Measurements from ENCODE around the gene RPL28.

Gene RPL28

GRCh38 chr19:55370305-55370988, 15.3 kb upstream of the RPL28 start, which contains the start of gene IL11:
TSS of gene IL11 (minus strand) at chr19:55370463. CDS start at chr19:55370310, 153 bp downstream.
- Histone ChIP-seq H2AK5ac (ENCODE audit: low read length) (peak within 1 kb of the TSS; percentile 93), H3K27me3 (ENCODE audit: insufficient read depth, low read length) (no peaks in the 10 kb centered on the region), H3K4ac (ENCODE audit: low read depth, low read length) (peak within 1 kb of the TSS; percentile 71), H2AFZ (ENCODE audit: insufficient read depth, low read length, poor library complexity) (peak within 1 kb of the TSS; percentile 56), H2BK5ac (ENCODE audit: low read depth, low read length, poor library complexity) (peak within 1 kb of the TSS; percentile 94), H3K4me1 (ENCODE audit: control insufficient read depth in 1 of 2, insufficient read depth in 2 of 2, low read length in 2 of 2) (peaks cover 35 to 41% of the 10 kb centered on the region in 2 experiments), H3K27ac (ENCODE audit: low read depth, low read length) (peak within 1 kb of the TSS; percentile 91), H4K12ac (ENCODE audit: low read depth, low read length) (peak within 1 kb of the TSS; percentile 63), H3K4me3 (ENCODE audit: low read depth, low read length) (peak within 1 kb of the TSS; percentile 73), H3K14ac (ENCODE audit: low read length) (peak within 1 kb of the TSS; percentile 92), H3K4me2 (ENCODE audit: low read length) (peak within 1 kb of the TSS; percentile 70), H2BK12ac (ENCODE audit: low read length) (peak within 1 kb of the TSS; percentile 72), H3K9ac (ENCODE audit: low read length) (peak within 1 kb of the TSS; percentile 57), H3K79me2 (ENCODE audit: control insufficient read depth, insufficient read depth, low read length, poor library complexity) (peaks cover 15% of the 10 kb centered on the region), H3K36me3 (ENCODE audit: control insufficient read depth in 1 of 2, insufficient read depth in 2 of 2, low read length in 2 of 2) (peaks cover 20 to 23% of the 10 kb centered on the region in 2 experiments), H3K9me3 (ENCODE audit: insufficient read depth, low read depth, low read length) (no peaks in the 10 kb centered on the region), H4K91ac (ENCODE audit: low read depth, low read length) (peak within 1 kb of the TSS; percentile 95), H3K18ac (ENCODE audit: low read length) (peak within 1 kb of the TSS; percentile 96), H3K79me1 (ENCODE audit: low read length) (peaks cover 42% of the 10 kb centered on the region), H2BK120ac (ENCODE audit: insufficient read depth, low read length, poor library complexity) (peak within 1 kb of the TSS; percentile 89), H4K8ac (ENCODE audit: low read depth, low read length) (peak within 1 kb of the TSS; percentile 88), H3K23ac (ENCODE audit: low read length) (no peak within 1 kb of the TSS)
- no peak for DNase-seq
- no CpG with 5 or more reads among the region's 32 CpGs for WGBS (ENCODE audit: extremely low coverage, insufficient coverage, insufficient read length)

- no peak for DNase-seq
- peak overlapping the region; percentile 39 for H2BK120ac ChIP-seq (ENCODE audit: insufficient read depth, low read length, poor library complexity)
- peak overlapping the region; percentile 7 for H2BK5ac ChIP-seq (ENCODE audit: low read depth, low read length, poor library complexity)
- H3K9ac ChIP-seq (ENCODE audit: low read length), result no peak overlapping the region
- no CpG with 5 or more reads among the region's 24 CpGs for WGBS (ENCODE audit: extremely low coverage, insufficient coverage, insufficient read length)
- no peaks in the 10 kb centered on the region for H3K9me3 ChIP-seq (ENCODE audit: insufficient read depth, low read depth, low read length)
- H4K91ac ChIP-seq (ENCODE audit: low read depth, low read length), result peak overlapping the region; percentile 76
- H2AFZ ChIP-seq (ENCODE audit: insufficient read depth, low read length, poor library complexity), result no peak overlapping the region
- H3K4ac ChIP-seq (ENCODE audit: low read depth, low read length), result peak overlapping the region; percentile 22
- H3K79me1 ChIP-seq (ENCODE audit: low read length), result peaks cover 42% of the 10 kb centered on the region
- H3K4me2 ChIP-seq (ENCODE audit: low read length), result peak overlapping the region; percentile 14
- peak overlapping the region; percentile 78 for H3K27ac ChIP-seq (ENCODE audit: low read depth, low read length)
- H3K4me3 ChIP-seq (ENCODE audit: low read depth, low read length), result no peak overlapping the region
- H2AK5ac ChIP-seq (ENCODE audit: low read length), result peak overlapping the region; percentile 49
- H2BK12ac ChIP-seq (ENCODE audit: low read length), result peak overlapping the region; percentile 72
- peak overlapping the region; percentile 58 for H3K14ac ChIP-seq (ENCODE audit: low read length)
- peaks cover 7% of the 10 kb centered on the region in 2 experiments for H3K36me3 ChIP-seq (ENCODE audit: control insufficient read depth in 1 of 2, insufficient read depth in 2 of 2, low read length in 2 of 2)
- H3K27me3 ChIP-seq (ENCODE audit: insufficient read depth, low read length), result no peaks in the 10 kb centered on the region
- H4K12ac ChIP-seq (ENCODE audit: low read depth, low read length), result peak overlapping the region; percentile 7
- peaks cover 15% of the 10 kb centered on the region for H3K79me2 ChIP-seq (ENCODE audit: control insufficient read depth, insufficient read depth, low read length, poor library complexity)
- peak overlapping the region; percentile 60 for H3K18ac ChIP-seq (ENCODE audit: low read length)
- peak overlapping the region; percentile 20 for H4K8ac ChIP-seq (ENCODE audit: low read depth, low read length)
- H3K4me1 ChIP-seq (ENCODE audit: control insufficient read depth in 1 of 2, insufficient read depth in 2 of 2, low read length in 2 of 2), result peaks cover 45 to 50% of the 10 kb centered on the region in 2 experiments
- H3K23ac ChIP-seq (ENCODE audit: low read length), result no peak overlapping the region
Observed at GRCh38 chr19:55372316-55373081, 13.2 kb upstream of the RPL28 start.

- H4K91ac ChIP-seq (ENCODE audit: low read depth, low read length), result peak overlapping the region; percentile 76
- peak overlapping the region; percentile 44 for H2AFZ ChIP-seq (ENCODE audit: insufficient read depth, low read length, poor library complexity)
- no CpG with 5 or more reads among the region's 9 CpGs for WGBS (ENCODE audit: extremely low coverage, insufficient coverage, insufficient read length)
- DNase-seq, result no peak
- H2BK12ac ChIP-seq (ENCODE audit: low read length), result peak overlapping the region; percentile 81
- peak overlapping the region; percentile 82 for H3K18ac ChIP-seq (ENCODE audit: low read length)
- H3K14ac ChIP-seq (ENCODE audit: low read length), result peak overlapping the region; percentile 65
- no peaks in the 10 kb centered on the region for H3K27me3 ChIP-seq (ENCODE audit: insufficient read depth, low read length)
- no peaks in the 10 kb centered on the region for H3K9me3 ChIP-seq (ENCODE audit: insufficient read depth, low read depth, low read length)
- H3K4me1 ChIP-seq (ENCODE audit: control insufficient read depth in 1 of 2, insufficient read depth in 2 of 2, low read length in 2 of 2), result peaks cover 46 to 52% of the 10 kb centered on the region in 2 experiments
- no peaks in the 10 kb centered on the region for H3K36me3 ChIP-seq (ENCODE audit: control insufficient read depth in 1 of 2, insufficient read depth in 2 of 2, low read length in 2 of 2)
- peak overlapping the region; percentile 47 for H4K8ac ChIP-seq (ENCODE audit: low read depth, low read length)
- H3K4me3 ChIP-seq (ENCODE audit: low read depth, low read length), result no peak overlapping the region
- peak overlapping the region; percentile 18 for H3K4ac ChIP-seq (ENCODE audit: low read depth, low read length)
- peaks cover 15% of the 10 kb centered on the region for H3K79me2 ChIP-seq (ENCODE audit: control insufficient read depth, insufficient read depth, low read length, poor library complexity)
- peak overlapping the region; percentile 74 for H2BK120ac ChIP-seq (ENCODE audit: insufficient read depth, low read length, poor library complexity)
- H2AK5ac ChIP-seq (ENCODE audit: low read length), result peak overlapping the region; percentile 57
- H3K4me2 ChIP-seq (ENCODE audit: low read length), result peak overlapping the region; percentile 58
- H4K12ac ChIP-seq (ENCODE audit: low read depth, low read length), result peak overlapping the region; percentile 32
- H3K79me1 ChIP-seq (ENCODE audit: low read length), result peaks cover 42% of the 10 kb centered on the region
- peak overlapping the region; percentile 70 for H2BK5ac ChIP-seq (ENCODE audit: low read depth, low read length, poor library complexity)
- H3K27ac ChIP-seq (ENCODE audit: low read depth, low read length), result peak overlapping the region; percentile 78
- no peak overlapping the region for H3K9ac ChIP-seq (ENCODE audit: low read length)
- H3K23ac ChIP-seq (ENCODE audit: low read length), result no peak overlapping the region
Observed at GRCh38 chr19:55373306-55373992, 12.3 kb upstream of the RPL28 start.
